Astrocyte (in vitro differentiated cells and primary cell): ENCODE measurements around the gene CREB5. TPM values are rescaled to one million over a fixed set of nuclear protein-coding genes. Genes with fewer than 3 reads are reported as not detected.

Experiments
- DNase-seq: peaks from one replicate; pipeline ENCODE4 v3.0.0-alpha.2; 2010; ENCODE audit warnings: low read depth
- FAIRE-seq: peaks from 2 replicates; lab custom pipeline; 2011; peaks lifted over from hg19 to GRCh38; lab: Jason Lieb, UNC
- H2AFZ ChIP-seq: 2 replicates; pipeline ENCODE4 v1.6.0; 2012; ENCODE audit warnings: low read depth, low read length, inconsistent platforms
- H3K27ac ChIP-seq: 2 replicates; pipeline ENCODE4 v1.5.1; 2011; ENCODE audit warnings: low read depth, low read length, inconsistent platforms
- H3K27me3 ChIP-seq: 2 replicates; pipeline ENCODE4 v1.6.0; 2011; ENCODE audit warnings: low read length, inconsistent platforms; ENCODE audit not compliant: insufficient read depth
- H3K36me3 ChIP-seq: 2 replicates; pipeline ENCODE4 v1.5.1; 2011; ENCODE audit warnings: low read length, inconsistent platforms; ENCODE audit not compliant: insufficient read depth
- H3K4me1 ChIP-seq: 2 replicates; pipeline ENCODE4 v1.5.1; 2011; ENCODE audit warnings: low read length, inconsistent platforms; ENCODE audit not compliant: insufficient read depth
- H3K4me2 ChIP-seq: 2 replicates; pipeline ENCODE4 v1.6.0; 2012; ENCODE audit warnings: low read length, inconsistent platforms
- H3K4me3 ChIP-seq: 2 replicates; pipeline ENCODE4 v1.5.1; 2011; ENCODE audit warnings: low read depth, mild to moderate bottlenecking, low read length, inconsistent platforms; ENCODE audit not compliant: insufficient read depth
- H3K79me2 ChIP-seq: 2 replicates; pipeline ENCODE4 v1.6.0; 2012; ENCODE audit warnings: mild to moderate bottlenecking, low read length, inconsistent platforms; ENCODE audit not compliant: insufficient read depth
- H3K9ac ChIP-seq: 2 replicates; pipeline ENCODE4 v1.6.0; 2012; ENCODE audit warnings: mild to moderate bottlenecking, low read length, inconsistent platforms
- H3K9me3 ChIP-seq: 2 replicates; pipeline ENCODE4 v1.5.1; 2012; ENCODE audit warnings: low read depth, mild to moderate bottlenecking, low read length, inconsistent platforms; ENCODE audit not compliant: insufficient read depth
- H4K20me1 ChIP-seq: 2 replicates; pipeline ENCODE4 v1.6.0; 2012; ENCODE audit warnings: low read length, inconsistent platforms; ENCODE audit not compliant: insufficient read depth
- H3K27ac Mint-ChIP-seq: one replicate; pipeline ENCODE4 v1.8.0; 2021; ENCODE audit warnings: mild to moderate bottlenecking, mixed read lengths; ENCODE audit not compliant: unreplicated experiment
- H3K27me3 Mint-ChIP-seq: one replicate; pipeline ENCODE4 v1.8.0; 2021; ENCODE audit warnings: low read depth, mixed read lengths; ENCODE audit not compliant: unreplicated experiment
- H3K36me3 Mint-ChIP-seq: one replicate; pipeline ENCODE4 v1.8.0; 2021; ENCODE audit warnings: low read depth, mixed read lengths; ENCODE audit not compliant: unreplicated experiment
- H3K4me1 Mint-ChIP-seq: one replicate; pipeline ENCODE4 v1.8.0; 2021; ENCODE audit warnings: low read depth, mixed read lengths; ENCODE audit not compliant: unreplicated experiment
- H3K4me3 Mint-ChIP-seq: one replicate; pipeline ENCODE4 v1.8.0; 2021; ENCODE audit warnings: mild to moderate bottlenecking, moderate library complexity, mixed read lengths; ENCODE audit not compliant: unreplicated experiment
- H3K9me3 Mint-ChIP-seq: one replicate; pipeline ENCODE4 v1.8.0; 2021; ENCODE audit warnings: mild to moderate bottlenecking, mixed read lengths; ENCODE audit not compliant: unreplicated experiment
- CTCF ChIP-seq: IDR thresholded peaks from 2 replicates; pipeline ENCODE4 v1.5.1; 2011; ENCODE audit warnings: low read depth, mild to moderate bottlenecking, inconsistent platforms, low read length, moderate library complexity; ENCODE audit not compliant: insufficient read depth
- EZH2 ChIP-seq: IDR thresholded peaks from 2 replicates; pipeline ENCODE4 v1.6.1; 2012; ENCODE audit warnings: mild to moderate bottlenecking, low read length, inconsistent platforms; ENCODE audit not compliant: insufficient read depth
- total RNA-seq: library from RNA; stranded (reverse); gene quantifications from 2 replicates; pipeline ENCODE4 v1.2.1, GENCODE V29; 2021

CREB5 gene
- total RNA-seq, 1 donor from 2014 or later, result 25.4 TPM

GRCh38 chr7:28695300-28696295 lies 283.3 kb downstream of the CREB5 start:
- no peak overlapping the region for H3K27ac ChIP-seq
- Mint-ChIP-seq H3K27ac (peak overlapping the region; percentile 1), H3K27me3 (no peaks in the 10 kb centered on the region), H3K4me1 (peaks cover 16% of the 10 kb centered on the region), H3K9me3 (no peaks in the 10 kb centered on the region), H3K36me3 (peaks cover 8% of the 10 kb centered on the region), H3K4me3 (no peak overlapping the region)
- peaks cover 3% of the 10 kb centered on the region for H3K4me1 ChIP-seq
- H4K20me1 ChIP-seq, result peaks cover 49% of the 10 kb centered on the region
- no peak for TF ChIP-seq CTCF
- TF ChIP-seq EZH2, result no peak
- FAIRE-seq, result no peak
- no peaks in the 10 kb centered on the region for H3K9me3 ChIP-seq
- H3K36me3 ChIP-seq, result peaks cover 3% of the 10 kb centered on the region
- no peak overlapping the region for H3K9ac ChIP-seq
- no peak overlapping the region for H3K4me3 ChIP-seq
- no peaks in the 10 kb centered on the region for H3K27me3 ChIP-seq
- peaks cover 68% of the 10 kb centered on the region for H3K79me2 ChIP-seq
- no peak overlapping the region for H3K4me2 ChIP-seq
- H2AFZ ChIP-seq, result no peak overlapping the region
- no peak for DNase-seq

GRCh38 chr7:28697913-28698563 lies 285.7 kb downstream of the CREB5 start:
- Histone ChIP-seq H3K4me3 (no peak overlapping the region), H3K9ac (no peak overlapping the region), H4K20me1 (peaks cover 38% of the 10 kb centered on the region), H3K27me3 (no peaks in the 10 kb centered on the region), H3K4me2 (no peak overlapping the region), H3K4me1 (peaks cover 3% of the 10 kb centered on the region), H3K36me3 (no peaks in the 10 kb centered on the region), H3K79me2 (peaks cover 58% of the 10 kb centered on the region), H3K27ac (no peak overlapping the region), H2AFZ (no peak overlapping the region), H3K9me3 (no peaks in the 10 kb centered on the region)
- FAIRE-seq (peak; percentile 54), DNase-seq (peak; percentile 37)
- Mint-ChIP-seq H3K27me3 (no peaks in the 10 kb centered on the region), H3K36me3 (no peaks in the 10 kb centered on the region), H3K4me3 (no peak overlapping the region), H3K27ac (no peak overlapping the region), H3K9me3 (no peaks in the 10 kb centered on the region), H3K4me1 (peaks cover 20% of the 10 kb centered on the region)
- no peak for TF ChIP-seq EZH2
- no peak for TF ChIP-seq CTCF
